Loucy (cell line): ENCODE data around the gene KSR2.

Source experiments
- CTCF ChIP-seq: fragments of 200-600 bp; sonication (generic); conservative IDR thresholded peaks from 2 replicates; pipeline ENCODE4 v1.5.1; 2014; ENCODE audit warnings: mild to moderate bottlenecking, antibody characterized with exemption, low read length
- EZH2phosphoT487 ChIP-seq: fragments of 200-600 bp; IDR thresholded peaks from 2 replicates; pipeline ENCODE4 v1.6.1; 2018; ENCODE audit warnings: antibody characterized with exemption, mild to moderate bottlenecking, moderate library complexity, borderline replicate concordance

DNA sequence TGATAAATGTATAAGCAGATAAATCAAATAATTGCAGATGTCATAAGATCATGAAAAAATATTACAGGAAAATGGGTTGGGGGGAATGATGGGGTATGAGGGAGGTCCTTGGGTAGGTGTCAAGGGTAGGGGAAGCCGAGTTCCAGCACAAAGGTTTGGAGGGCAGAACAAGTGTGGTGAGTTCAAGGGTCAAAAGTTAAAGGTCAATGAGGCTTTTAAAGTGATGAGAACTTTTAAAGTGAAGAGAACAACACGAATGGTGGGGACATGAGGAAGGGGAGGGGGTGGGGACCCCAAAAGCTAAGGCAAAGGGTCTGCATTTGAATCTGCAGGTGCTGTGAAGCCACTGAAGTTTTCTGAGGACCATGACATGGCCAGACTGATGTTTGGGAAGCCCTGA, 406.8 kb downstream of the KSR2 start:
- TF ChIP-seq CTCF (no peak), EZH2phosphoT487 (no peak)
